Heart left ventricle (tissue), 13 donors: Measurements from ENCODE around the gene IHH.

Source experiments
- CTCF ChIP-seq, 12 donors: fragments of 200-600 bp; sonication (generic) in 4 of 12; IDR thresholded peaks; one replicate each; pipeline versions ENCODE4 v1.5.0 to v1.8.0; 2018 to 2022; ENCODE audit warnings: antibody characterized with exemption in 12 of 12, mild to moderate bottlenecking in 5 of 12
- POLR2A ChIP-seq, 2 donors: fragments of 450-650 bp; IDR thresholded peaks; one replicate each; pipeline ENCODE4 v1.6.1; 2017; ENCODE audit warnings: antibody characterized with exemption in 2 of 2, mild to moderate bottlenecking in 2 of 2, moderate library complexity in 2 of 2
- donor health status: ischemic (EF 13 %, LVEDD 7.1; RV severe dilation, severe dysfunction).
- donor health status: DM: no; HTN: yes; CAD: no.
- donor health status: DM: no; HTN: no; CAD: no.
- donor health status: ischemic (EF 25% LVEDD 6.9; RV normal size, moderate dysfunction).
- donor health status: ischemic (EF 25% LVEDD 5.7; RV mildly dilated, moderate dysfunction).
- donor health status: ischemic (EF 35%, LVEDD 5.7; RV mildly dilated, moderate dysfunction).
- donor health status: nonischemic (EF 11% LVEDD 7.7; RV severe dilation, severe dysfunction).
- donor health status: DM: yes; HTN: yes; CAD: no.
- donor health status: PGD.
- donor health status: ischemic (EF 29% LVEDD 5.4; RV normal size, mild dysfunction).
- donor health status: nonischemic (EF 23%, LVEDD 6.1; RV moderate dilation, normal function).

DNA sequence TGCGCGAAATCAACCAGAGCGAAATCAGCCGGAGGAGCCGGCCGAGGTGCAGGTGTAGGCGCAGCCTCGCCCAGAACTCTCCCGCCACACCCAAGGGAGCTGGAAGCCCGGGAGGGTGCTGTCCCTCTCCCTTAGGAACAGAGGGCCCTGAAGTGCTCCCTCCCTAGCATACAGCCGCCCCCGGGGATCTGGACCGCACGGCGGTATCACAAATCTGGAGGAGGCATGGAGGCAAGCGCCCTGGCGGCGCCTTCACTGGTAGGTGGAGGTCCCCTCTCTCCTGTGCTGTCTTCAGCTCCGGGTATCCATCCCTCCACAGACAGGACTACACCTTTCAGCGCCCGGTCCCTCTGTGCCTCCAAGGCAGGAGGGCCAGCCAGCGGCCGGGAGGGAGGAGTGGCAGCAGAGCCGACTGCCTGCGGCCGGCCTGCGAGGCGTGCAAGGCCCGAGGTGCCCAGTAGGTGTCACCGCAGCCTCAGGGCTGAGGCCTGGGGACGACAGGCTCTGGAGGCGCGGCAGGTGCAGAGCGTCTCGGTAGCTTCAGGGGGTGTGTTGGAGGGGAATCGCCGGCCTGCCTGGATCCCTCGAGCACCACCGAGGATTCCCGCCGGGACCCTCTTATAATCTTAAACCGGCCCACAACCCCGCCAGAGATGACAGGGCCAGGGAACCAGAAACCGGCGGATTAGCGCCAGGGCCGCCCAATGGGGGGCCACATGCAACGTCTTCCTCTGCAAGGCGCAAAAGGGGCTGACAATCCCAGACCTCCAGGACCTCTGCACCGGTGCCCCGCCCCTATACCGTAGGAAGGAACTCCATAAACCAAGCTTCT lies 2.8 kb downstream of the IHH start:
- peak; percentile 87 to 97 (median 94) for TF ChIP-seq CTCF (IDR thresholded peaks at IDR 0.05)
- no peak for TF ChIP-seq POLR2A (IDR thresholded peaks at IDR 0.05)
